Peyer's patch (tissue), 4 donors: Measurements from ENCODE around the gene ZC2HC1C. TPM values are rescaled to one million over a fixed set of nuclear protein-coding genes. Genes with fewer than 3 reads are reported as not detected.
A peak's percentile ranks its signal among the peaks of the same experiment; 100 is the strongest.

Experiments
- DNase-seq, 3 donors: peaks; one replicate each; pipeline ENCODE4 v3.0.0-alpha.2; 2017 to 2019
- H3K27ac ChIP-seq, 4 donors: fragments of 200-600 bp; sonication (generic); one replicate each; pipeline ENCODE4 v1.5.1; 2016 to 2019
- H3K27me3 ChIP-seq, 2 donors: fragments of 200-600 bp; sonication (generic); one replicate each; pipeline ENCODE4 v1.5.1; 2019
- H3K36me3 ChIP-seq, 3 donors: fragments of 200-600 bp; sonication (generic); one replicate each; pipeline ENCODE4 v1.5.1; 2016 to 2019
- H3K4me1 ChIP-seq, 4 donors: fragments of 200-600 bp; sonication (generic); one replicate each; pipeline ENCODE4 v1.5.1; 2016 to 2019
- H3K4me3 ChIP-seq, 4 donors: fragments of 200-600 bp; sonication (generic); 1 replicate in 3 of 4; 2 replicates in 1 of 4; pipeline ENCODE4 v1.5.1; 2016 to 2019; ENCODE audit warnings: mild to moderate bottlenecking in 1 of 4
- H3K9me3 ChIP-seq, 4 donors: fragments of 200-600 bp; sonication (generic); one replicate each; pipeline ENCODE4 v1.5.1; 2016 to 2019; ENCODE audit warnings: mild to moderate bottlenecking in 1 of 4
- CTCF ChIP-seq, 6 experiments: fragments of 450-650 bp in 4 of 6; fragments of 200-600 bp in 2 of 6; sonication (generic) in 1 of 6; IDR thresholded peaks; one replicate each; pipeline ENCODE4 v1.5.1; 2017 to 2019; ENCODE audit warnings: antibody characterized with exemption in 6 of 6, mild to moderate bottlenecking in 3 of 6, moderate library complexity in 1 of 6
- POLR2A ChIP-seq, 2 donors: fragments of 450-650 bp; IDR thresholded peaks; one replicate each; pipeline ENCODE4 v1.5.1; 2017; ENCODE audit warnings: antibody characterized with exemption in 2 of 2, mild to moderate bottlenecking in 2 of 2, moderate library complexity in 2 of 2
- total RNA-seq, 4 donors: library from RNA; depleted of rRNA; stranded (reverse); fragments of >200 nt; gene quantifications; one replicate each; pipeline ENCODE4 v1.1.0, GENCODE V29; 2016

Gene ZC2HC1C
- total RNA-seq, 4 donors from 2014 or later = 9.2 to 18.3 (median 14.9) TPM

GRCh38 chr14:75081660-75082229, 12.3 kb downstream of the ZC2HC1C start:
- H3K4me3 ChIP-seq = no peak overlapping the region
- no peaks in the 10 kb centered on the region for H3K27me3 ChIP-seq
- TF ChIP-seq CTCF (IDR thresholded peaks at IDR 0.05) (no peak), POLR2A (IDR thresholded peaks at IDR 0.05) (no peak)
- H3K36me3 ChIP-seq = peaks cover 0 to 48% (median 0%) of the 10 kb centered on the region in 3 donors
- H3K4me1 ChIP-seq = no peaks in the 10 kb centered on the region
- peak overlapping the region in 1 of 4 donors; percentile 17 for H3K27ac ChIP-seq
- no peak for DNase-seq
- H3K9me3 ChIP-seq = no peaks in the 10 kb centered on the region

GRCh38 chr14:75083271-75083670, 13.8 kb downstream of the ZC2HC1C start:
- Histone ChIP-seq H3K4me3 (no peak overlapping the region), H3K27ac (no peak overlapping the region), H3K27me3 (no peaks in the 10 kb centered on the region), H3K4me1 (no peaks in the 10 kb centered on the region), H3K36me3 (peaks cover 0 to 59% (median 0%) of the 10 kb centered on the region in 3 donors), H3K9me3 (no peaks in the 10 kb centered on the region)
- DNase-seq = no peak
- TF ChIP-seq CTCF (IDR thresholded peaks at IDR 0.05) (no peak), POLR2A (IDR thresholded peaks at IDR 0.05) (no peak)

- no peak for TF ChIP-seq POLR2A (IDR thresholded peaks at IDR 0.05)
- TF ChIP-seq CTCF (IDR thresholded peaks at IDR 0.05) = peak in 3 of 6 experiments; percentile 54 to 67 (median 60)
- H3K27me3 ChIP-seq = no peaks in the 10 kb centered on the region
- no peak overlapping the region for H3K27ac ChIP-seq
- no peaks in the 10 kb centered on the region for H3K4me1 ChIP-seq
- H3K9me3 ChIP-seq = no peaks in the 10 kb centered on the region
- peaks cover 0 to 61% (median 0%) of the 10 kb centered on the region in 3 donors for H3K36me3 ChIP-seq
- no peak for DNase-seq
- H3K4me3 ChIP-seq = no peak overlapping the region
Measured at GRCh38 chr14:75084513-75084912, 15.1 kb downstream of the ZC2HC1C start.

- DNase-seq = no peak
- peaks cover 0 to 80% (median 0%) of the 10 kb centered on the region in 3 donors for H3K36me3 ChIP-seq
Measured at GRCh38 chr14:75088153-75088552, 18.7 kb downstream of the ZC2HC1C start.

GRCh38 chr14:75088566-75089373, 19.3 kb downstream of the ZC2HC1C start:
- peak overlapping the region in 1 of 4 donors; percentile 8 for H3K27ac ChIP-seq
- TF ChIP-seq POLR2A (IDR thresholded peaks at IDR 0.05) (no peak), CTCF (IDR thresholded peaks at IDR 0.05) (peak; percentile 37 to 95 (median 85))
- peak; percentile 40 to 71 (median 47) for DNase-seq
- peaks cover 0 to 82% (median 0%) of the 10 kb centered on the region in 3 donors for H3K36me3 ChIP-seq
- H3K9me3 ChIP-seq = no peaks in the 10 kb centered on the region
- no peaks in the 10 kb centered on the region for H3K27me3 ChIP-seq
- no peak overlapping the region for H3K4me3 ChIP-seq
- no peaks in the 10 kb centered on the region for H3K4me1 ChIP-seq

More at GRCh38 chr14:75088153-75088552, 18.7 kb downstream of the ZC2HC1C start:
- no peak for TF ChIP-seq POLR2A (IDR thresholded peaks at IDR 0.05)
- TF ChIP-seq CTCF (IDR thresholded peaks at IDR 0.05) = no peak
- Histone ChIP-seq H3K4me1 (no peaks in the 10 kb centered on the region), H3K27ac (no peak overlapping the region), H3K4me3 (no peak overlapping the region), H3K27me3 (no peaks in the 10 kb centered on the region), H3K9me3 (no peaks in the 10 kb centered on the region)
